A549 (cell line): ENCODE data around the gene TRIM10. TPM values are rescaled to one million over a fixed set of nuclear protein-coding genes. Genes with fewer than 3 reads are reported as not detected.

ENCODE experiments used
- ATAC-seq, 2 experiments: fragments of 200-7000 bp in 1 of 2; fragments of >200 bp in 1 of 2; cut with Nextera tagmentation in 1 of 2; cut with Tn5 transposase in 1 of 2; 3 replicates each; pipeline versions ENCODE4 v1.8.0 to v1.9.1; 2018 to 2020; ENCODE audit warnings: mild to moderate bottlenecking in 1 of 2, moderate library complexity in 1 of 2
- CTCF ChIA-PET: fragments of 300-600 bp; sonication (Branson Sonifier 250); formaldehyde crosslinking; extraction: SDS; loops from one replicate; lab custom pipeline; 2021; ENCODE audit warnings: antibody characterized with exemption, inconsistent platforms; lab: Yijun Ruan, JAX
- POLR2A ChIA-PET: fragments of 350-600 bp; formaldehyde crosslinking; extraction: SDS; loops from one replicate; lab custom pipeline; 2021; ENCODE audit warnings: antibody characterized with exemption, inconsistent platforms; lab: Yijun Ruan, JAX
- DNase-seq, 2 experiments: peaks; one replicate each; pipeline versions ENCODE4 v3.0.0 to v3.0.0-alpha.2; 2011 to 2016; ENCODE audit warnings: low read depth in 1 of 2, low spot score in 1 of 2
- FAIRE-seq: peaks from 2 replicates; lab custom pipeline; 2011; peaks lifted over from hg19 to GRCh38; lab: Jason Lieb, UNC
- H3K27ac ChIP-seq, 2 experiments: fragments of >200 bp; sonication (Bioruptor Twin); formaldehyde crosslinking; 3 replicates each; pipeline ENCODE4 v1.5.1; 2016 to 2017
- H3K4me1 ChIP-seq: fragments of >200 bp; sonication (Bioruptor Twin); formaldehyde crosslinking; 3 replicates; pipeline ENCODE4 v1.6.1; 2016
- H3K4me2 ChIP-seq: fragments of >200 bp; sonication (Bioruptor Twin); formaldehyde crosslinking; 3 replicates; pipeline ENCODE4 v1.6.1; 2016
- H3K4me3 ChIP-seq: fragments of >200 bp; sonication (Bioruptor Twin); formaldehyde crosslinking; 3 replicates; pipeline ENCODE4 v1.5.1; 2016
- H3K9me3 ChIP-seq: fragments of >200 bp; sonication (Bioruptor Twin); formaldehyde crosslinking; 3 replicates; pipeline ENCODE4 v1.6.1; 2016
- CEBPB ChIP-seq, 2 experiments: fragments of >200 bp in 1 of 2; sonication (Bioruptor Twin) in 1 of 2; formaldehyde crosslinking in 1 of 2; IDR thresholded peaks; 2 replicates each; pipeline ENCODE4 v1.6.1; 2012 to 2016
- E2F6 ChIP-seq: IDR thresholded peaks from 2 replicates; pipeline ENCODE4 v1.6.1; 2012; ENCODE audit warnings: low read depth, borderline replicate concordance
- EHMT2 ChIP-seq: fragments of 200-600 bp; sonication (generic); IDR thresholded peaks from 2 replicates; pipeline ENCODE4 v1.6.1; 2016; ENCODE audit warnings: antibody characterized with exemption, low read depth, mild to moderate bottlenecking, moderate library complexity
- ELK1 ChIP-seq: fragments of 150-350 bp; IDR thresholded peaks from 2 replicates; pipeline ENCODE4 v1.6.1; 2014; ENCODE audit warnings: low read depth, mild to moderate bottlenecking, low read length
- FOSB ChIP-seq: fragments of 250-450 bp; sonication (Bioruptor Pico); IDR thresholded peaks from 2 replicates; pipeline ENCODE4 v1.5.0; 2020; ENCODE audit warnings: mild to moderate bottlenecking, moderate library complexity
- FOSL2 ChIP-seq, 2 experiments: fragments of 450-650 bp in 1 of 2; fragments of >200 bp in 1 of 2; sonication (Bioruptor Twin) in 1 of 2; formaldehyde crosslinking; IDR thresholded peaks; 2 replicates each; pipeline versions ENCODE4 v1.5.0 to v1.6.1; 2016 to 2020; ENCODE audit warnings: mild to moderate bottlenecking in 1 of 2, moderate library complexity in 1 of 2
- MYC ChIP-seq: IDR thresholded peaks from 2 replicates; pipeline ENCODE4 v1.6.1; 2012; ENCODE audit warnings: mild to moderate bottlenecking, inconsistent platforms, low read length, improper control_type of control experiment, borderline replicate concordance
- NPAS2 ChIP-seq: fragments of 250-450 bp; sonication (Bioruptor Pico); IDR thresholded peaks from 2 replicates; pipeline ENCODE4 v1.8.0; 2022; ENCODE audit warnings: mild to moderate bottlenecking, moderate library complexity, borderline replicate concordance
- NR3C1 ChIP-seq: fragments of >200 bp; sonication (Bioruptor Twin); formaldehyde crosslinking; IDR thresholded peaks from 3 replicates; pipeline ENCODE4 v1.6.1; 2017
- PHF8 ChIP-seq: fragments of 200-600 bp; sonication (generic); IDR thresholded peaks from 2 replicates; pipeline ENCODE4 v1.6.1; 2016; ENCODE audit warnings: low read depth, mild to moderate bottlenecking, antibody characterized with exemption, moderate library complexity, borderline replicate concordance
- RAD21 ChIP-seq, 2 experiments: fragments of >200 bp in 1 of 2; sonication (Bioruptor Twin) in 1 of 2; formaldehyde crosslinking in 1 of 2; IDR thresholded peaks in 1 of 2; conservative IDR thresholded peaks in 1 of 2; 2 replicates in 1 of 2; 3 replicates in 1 of 2; pipeline ENCODE4 v1.6.1; 2012 to 2018; ENCODE audit warnings: inconsistent platforms in 1 of 2
- RARB ChIP-seq: fragments of 250-450 bp; sonication (Bioruptor Pico); IDR thresholded peaks from 2 replicates; pipeline ENCODE4 v1.8.0; 2021; ENCODE audit warnings: mild to moderate bottlenecking, moderate library complexity
- SMC3 ChIP-seq: fragments of >200 bp; sonication (Bioruptor Twin); formaldehyde crosslinking; IDR thresholded peaks from 3 replicates; pipeline ENCODE4 v1.6.1; 2018; ENCODE audit warnings: inconsistent platforms
- TFCP2L1 ChIP-seq: fragments of 250-450 bp; sonication (Bioruptor Pico); IDR thresholded peaks from 2 replicates; pipeline ENCODE4 v1.5.0; 2021; ENCODE audit warnings: mild to moderate bottlenecking
- ZC3H11A ChIP-seq: fragments of 450-650 bp; IDR thresholded peaks from 2 replicates; pipeline ENCODE4 v1.6.1; 2014; ENCODE audit warnings: antibody characterized with exemption, mild to moderate bottlenecking
- WGBS: methylation state at CpG from one replicate; pipeline ENCODE4 v1.1.6; 2017; ENCODE audit errors: missing lambda C conversion rate; 5-methylcytosine and 5-hydroxymethylcytosine counted together
- polyA plus RNA-seq, 4 experiments: library from polyadenylated mRNA; depleted of rRNA in 3 of 4; stranded (reverse); fragments of >200 nt; fragmentation: RNase III in 1 of 4; extraction: RNeasy Plus Mini Kit Qiagen cat#74134 plus additional on column Dnase treatment in 1 of 4; gene quantifications; 2 replicates in 3 of 4; 3 replicates in 1 of 4; pipeline ENCODE4 v1.2.3, GENCODE V29; 2011 to 2017
- TF ChIP-seq, protein P1 (sequence below): fragments of >200 bp; sonication (Bioruptor Twin); formaldehyde crosslinking; IDR thresholded peaks from 2 replicates; pipeline ENCODE4 v1.6.1; 2016
- TF ChIP-seq, protein P2 (sequence below): fragments of >200 bp; sonication (Bioruptor Twin); formaldehyde crosslinking; IDR thresholded peaks from 3 replicates; pipeline ENCODE4 v1.5.1; 2016

The TRIM10 gene
- polyA plus RNA-seq, 2 of the 4 experiments (the other 2 are of a cell fraction) = 0.03 to 0.12 TPM

DNA sequence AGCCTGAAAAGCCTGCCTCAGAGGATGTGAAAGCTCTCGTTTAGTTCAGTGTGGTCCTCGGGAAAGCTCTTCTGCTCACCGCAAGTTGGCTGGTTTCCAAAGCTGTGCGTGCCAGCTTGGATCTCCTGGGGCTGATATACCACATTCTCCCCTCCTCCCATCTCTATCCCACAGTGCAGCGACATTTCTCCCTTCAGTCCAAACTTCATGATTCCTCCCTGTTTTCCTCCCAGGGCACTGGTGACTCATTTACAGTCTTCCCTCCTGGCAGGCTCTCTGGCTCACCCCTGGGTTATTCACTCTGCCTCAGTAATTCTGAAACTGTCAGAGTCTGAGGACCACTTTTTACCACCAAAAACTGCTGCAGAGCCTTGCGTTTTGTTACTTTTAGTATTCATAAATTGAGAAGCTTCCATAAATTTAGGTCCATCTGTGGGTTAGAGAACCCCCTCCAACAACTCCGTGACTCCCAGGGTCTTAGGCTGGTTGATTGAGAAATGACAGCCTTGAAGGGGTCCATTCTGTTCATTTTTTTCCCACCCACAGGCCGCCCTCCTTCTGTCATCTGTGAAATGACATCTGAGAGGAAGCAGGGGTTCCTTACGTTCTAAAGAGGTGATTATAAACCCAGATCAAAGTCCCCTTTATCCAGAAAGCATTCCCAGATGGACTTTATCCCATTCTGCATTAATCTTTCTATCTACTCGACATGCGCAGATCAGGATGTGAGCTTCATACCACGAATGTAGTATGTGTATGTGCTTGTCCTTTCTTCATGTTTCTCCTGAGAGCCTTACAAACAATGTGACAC is 6.1 kb downstream of the TRIM10 start:
- ChIA-PET CTCF (interaction anchor here (0.9 to 1.5 kb wide), 6 partner anchors 24 to 53 kb away, joined by 3 to 8 read pairs (median 4); no protein-coding TSS in a partner anchor), POLR2A (no interaction called here)
- no peak overlapping the region for H3K4me3 ChIP-seq
- H3K4me1 ChIP-seq = peaks cover 33% of the 10 kb centered on the region
- ATAC-seq (peak; percentile 87 to 89), FAIRE-seq (no peak), DNase-seq (peak; percentile 52 to 60)
- peak overlapping the region; percentile 42 to 67; a peak in 4 of 6 replicates for H3K27ac ChIP-seq
- 13% methylated on average over 12 of the region's 12 CpGs for WGBS
- no peaks in the 10 kb centered on the region for H3K9me3 ChIP-seq
- TF ChIP-seq FOSL2 (IDR thresholded peaks at IDR 0.05) (no peak; the same call in 1 of the 2 replicates), FOSL2 (CRISPR knock-in tag; IDR thresholded peaks at IDR 0.05) (peak; percentile 59), SMC3 (no peak), RAD21 (conservative IDR thresholded peaks at IDR 0.05 in 1 of 2, IDR thresholded peaks at IDR 0.05 in 1 of 2) (no peak), E2F6 (no peak)
- TF ChIP-seq, protein P1, sequence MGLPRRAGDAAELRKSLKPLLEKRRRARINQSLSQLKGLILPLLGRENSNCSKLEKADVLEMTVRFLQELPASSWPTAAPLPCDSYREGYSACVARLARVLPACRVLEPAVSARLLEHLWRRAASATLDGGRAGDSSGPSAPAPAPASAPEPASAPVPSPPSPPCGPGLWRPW = no peak
- peak overlapping the region; percentile 80 for H3K4me2 ChIP-seq

- CTCF ChIA-PET = interaction anchor here (0.8 to 1.5 kb wide), 4 partner anchors 22 to 52 kb away, joined by 3 to 7 read pairs (median 3); no protein-coding TSS in a partner anchor
- POLR2A ChIA-PET = no interaction called here
- 94% methylated on average over 13 of the region's 17 CpGs for WGBS
- Histone ChIP-seq H3K4me2 (peak overlapping the region; percentile 80; the same call in 2 of the 3 replicates), H3K4me3 (no peak overlapping the region), H3K4me1 (peaks cover 33% of the 10 kb centered on the region), H3K9me3 (no peaks in the 10 kb centered on the region), H3K27ac (peak overlapping the region in 1 of 2 experiments; percentile 65; a peak in 3 of 6 replicates)
- TF ChIP-seq EHMT2 = no peak
- no peak for TF ChIP-seq TFCP2L1 (CRISPR knock-in tag)
- TF ChIP-seq MYC = no peak
- TF ChIP-seq PHF8 = no peak
- TF ChIP-seq CEBPB (IDR thresholded peaks at IDR 0.05) = no peak
- TF ChIP-seq RARB (CRISPR knock-in tag) = no peak
- TF ChIP-seq ZC3H11A = no peak
- no peak for TF ChIP-seq FOSB (CRISPR knock-in tag)
- no peak for TF ChIP-seq ELK1
- TF ChIP-seq, protein P2, sequence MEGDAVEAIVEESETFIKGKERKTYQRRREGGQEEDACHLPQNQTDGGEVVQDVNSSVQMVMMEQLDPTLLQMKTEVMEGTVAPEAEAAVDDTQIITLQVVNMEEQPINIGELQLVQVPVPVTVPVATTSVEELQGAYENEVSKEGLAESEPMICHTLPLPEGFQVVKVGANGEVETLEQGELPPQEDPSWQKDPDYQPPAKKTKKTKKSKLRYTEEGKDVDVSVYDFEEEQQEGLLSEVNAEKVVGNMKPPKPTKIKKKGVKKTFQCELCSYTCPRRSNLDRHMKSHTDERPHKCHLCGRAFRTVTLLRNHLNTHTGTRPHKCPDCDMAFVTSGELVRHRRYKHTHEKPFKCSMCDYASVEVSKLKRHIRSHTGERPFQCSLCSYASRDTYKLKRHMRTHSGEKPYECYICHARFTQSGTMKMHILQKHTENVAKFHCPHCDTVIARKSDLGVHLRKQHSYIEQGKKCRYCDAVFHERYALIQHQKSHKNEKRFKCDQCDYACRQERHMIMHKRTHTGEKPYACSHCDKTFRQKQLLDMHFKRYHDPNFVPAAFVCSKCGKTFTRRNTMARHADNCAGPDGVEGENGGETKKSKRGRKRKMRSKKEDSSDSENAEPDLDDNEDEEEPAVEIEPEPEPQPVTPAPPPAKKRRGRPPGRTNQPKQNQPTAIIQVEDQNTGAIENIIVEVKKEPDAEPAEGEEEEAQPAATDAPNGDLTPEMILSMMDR = no peak
- no peak for TF ChIP-seq NR3C1
- no peak for TF ChIP-seq NPAS2 (CRISPR knock-in tag)
- DNase-seq (no peak), ATAC-seq (no peak), FAIRE-seq (no peak)
Observed at GRCh38 chr6:30154061-30154460, 7.0 kb downstream of the TRIM10 start.
